Endodermal cell (in vitro differentiated cells): ENCODE data around the gene METTL25B. TPM values are rescaled to one million over a fixed set of nuclear protein-coding genes. Genes with fewer than 3 reads are reported as not detected.

Experiments used
- DNase-seq: peaks from one replicate; pipeline ENCODE4 v3.0.0-alpha.2; 2017
- H3K27ac ChIP-seq: 2 replicates; pipeline ENCODE4 v1.5.1; 2013; ENCODE audit warnings: mild to moderate bottlenecking, low read depth, low read length, moderate library complexity
- H3K27me3 ChIP-seq: 2 replicates; pipeline ENCODE4 v1.6.1; 2013; ENCODE audit warnings: mild to moderate bottlenecking, low read length, moderate library complexity; ENCODE audit not compliant: insufficient read depth, control insufficient read depth, poor library complexity, severe bottlenecking
- H3K36me3 ChIP-seq: 2 replicates; pipeline ENCODE4 v1.7.0; 2013; ENCODE audit warnings: mild to moderate bottlenecking, low read length, moderate library complexity; ENCODE audit not compliant: control insufficient read depth, insufficient read depth
- H3K4me1 ChIP-seq: one replicate; pipeline ENCODE4 v1.7.0; 2013; ENCODE audit warnings: low read length; ENCODE audit not compliant: control insufficient read depth, insufficient read depth
- H3K4me3 ChIP-seq: 2 replicates; pipeline ENCODE4 v1.5.1; 2013; ENCODE audit warnings: mild to moderate bottlenecking, low read length, moderate library complexity
- H3K9ac ChIP-seq: 2 replicates; pipeline ENCODE4 v1.6.1; 2013; ENCODE audit warnings: mild to moderate bottlenecking, low read length, moderate library complexity; ENCODE audit not compliant: poor library complexity, severe bottlenecking; ENCODE audit errors: extremely low read depth
- H3K9me3 ChIP-seq: 2 replicates; pipeline ENCODE4 v1.6.1; 2013; ENCODE audit warnings: mild to moderate bottlenecking, low read length, moderate library complexity; ENCODE audit not compliant: control insufficient read depth
- H3K27ac Mint-ChIP-seq: 2 replicates; pipeline ENCODE4 v1.8.0; 2020; ENCODE audit warnings: mixed read lengths
- H3K27me3 Mint-ChIP-seq: 2 replicates; pipeline ENCODE4 v1.8.0; 2021; ENCODE audit warnings: mild to moderate bottlenecking, mixed read lengths; ENCODE audit not compliant: insufficient read depth
- H3K36me3 Mint-ChIP-seq: 2 replicates; pipeline ENCODE4 v1.8.0; 2020; ENCODE audit warnings: low read depth, mixed read lengths
- H3K4me1 Mint-ChIP-seq: 2 replicates; pipeline ENCODE4 v1.8.0; 2020; ENCODE audit warnings: mixed read lengths
- H3K4me3 Mint-ChIP-seq: 2 replicates; pipeline ENCODE4 v1.8.0; 2020; ENCODE audit warnings: mild to moderate bottlenecking, moderate library complexity, mixed read lengths
- H3K9me3 Mint-ChIP-seq: 2 replicates; pipeline ENCODE4 v1.8.0; 2020; ENCODE audit warnings: mild to moderate bottlenecking, mixed read lengths
- CTCF ChIP-seq: fragments of 200-600 bp; sonication (generic); conservative IDR thresholded peaks from 2 replicates; pipeline ENCODE4 v1.5.0; 2021; ENCODE audit warnings: antibody characterized with exemption, mild to moderate bottlenecking
- WGBS, 2 experiments: methylation state at CpG; one replicate each; pipeline versions ENCODE4 v1.1.5 to v1.1.7; 2013; ENCODE audit warnings: missing lambda C conversion rate in 2 of 2, mixed read lengths in 1 of 2; ENCODE audit not compliant: insufficient coverage in 1 of 2, insufficient read length in 1 of 2; 5-methylcytosine and 5-hydroxymethylcytosine counted together
- total RNA-seq, 2 donors: library from RNA; stranded (reverse); fragmentation: NEBNext Ultra II Directional in 1 of 2; extraction: Animal tissue kit (Norgen Biotek cat#: 25700) in 1 of 2; gene quantifications; 2 replicates in 1 of 2; 3 replicates in 1 of 2; pipeline ENCODE4 v1.2.1, GENCODE V29; 2021

The METTL25B gene
- total RNA-seq, 2 donors from 2014 or later: 25.9 to 35.5 TPM

GRCh38 chr1:156742017-156742416, 13.7 kb downstream of the METTL25B start:
- no peak for TF ChIP-seq CTCF
- Mint-ChIP-seq H3K9me3 (no peaks in the 10 kb centered on the region), H3K27me3 (no peaks in the 10 kb centered on the region), H3K27ac (peak overlapping the region; percentile 94), H3K4me3 (peak overlapping the region; percentile 96), H3K4me1 (peaks cover 40% of the 10 kb centered on the region), H3K36me3 (peaks cover 49% of the 10 kb centered on the region)
- H3K4me1 ChIP-seq: peaks cover 14% of the 10 kb centered on the region
- no peaks in the 10 kb centered on the region for H3K27me3 ChIP-seq
- 93 to 100% methylated on average over 1 to 3 of the region's 3 CpGs for WGBS, 2 experiments
- peak overlapping the region; percentile 57 for H3K4me3 ChIP-seq
- H3K9me3 ChIP-seq: no peaks in the 10 kb centered on the region
- peaks cover 69% of the 10 kb centered on the region for H3K36me3 ChIP-seq
- H3K9ac ChIP-seq: peak overlapping the region; percentile 17
- DNase-seq: no peak
- peak overlapping the region; percentile 21 for H3K27ac ChIP-seq

DNA sequence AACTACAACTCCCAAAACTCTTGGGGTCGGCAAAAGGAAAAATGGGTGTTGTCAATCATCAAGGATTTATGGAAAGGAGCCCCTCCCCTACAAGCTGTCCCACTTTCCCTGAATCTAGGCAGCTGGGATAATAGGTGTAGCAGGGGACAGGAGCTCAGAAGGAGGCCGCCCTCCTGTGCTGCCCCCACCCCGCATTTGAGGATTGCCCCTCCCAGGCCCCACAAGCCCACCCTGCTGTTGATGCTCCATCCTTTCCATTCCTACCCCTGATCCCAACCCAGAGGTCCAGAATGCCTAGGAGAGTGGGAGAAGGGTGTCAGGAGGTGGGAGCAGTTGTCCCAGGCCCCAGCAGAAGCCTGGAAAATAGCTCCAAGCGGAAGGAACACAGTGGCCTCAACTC, 14.5 kb downstream of the METTL25B start:
- no peak for DNase-seq
- Mint-ChIP-seq H3K36me3 (peaks cover 43% of the 10 kb centered on the region), H3K4me3 (no peak overlapping the region), H3K4me1 (peaks cover 46% of the 10 kb centered on the region), H3K27me3 (no peaks in the 10 kb centered on the region), H3K9me3 (no peaks in the 10 kb centered on the region), H3K27ac (peak overlapping the region; percentile 94)
- Histone ChIP-seq H3K27ac (no peak overlapping the region), H3K9me3 (no peaks in the 10 kb centered on the region), H3K4me3 (no peak overlapping the region), H3K4me1 (peaks cover 20% of the 10 kb centered on the region), H3K9ac (no peak overlapping the region), H3K36me3 (peaks cover 61% of the 10 kb centered on the region), H3K27me3 (no peaks in the 10 kb centered on the region)
- TF ChIP-seq CTCF: no peak
- WGBS, 2 experiments: 90 to 100% methylated on average over 1 to 4 of the region's 4 CpGs

DNA sequence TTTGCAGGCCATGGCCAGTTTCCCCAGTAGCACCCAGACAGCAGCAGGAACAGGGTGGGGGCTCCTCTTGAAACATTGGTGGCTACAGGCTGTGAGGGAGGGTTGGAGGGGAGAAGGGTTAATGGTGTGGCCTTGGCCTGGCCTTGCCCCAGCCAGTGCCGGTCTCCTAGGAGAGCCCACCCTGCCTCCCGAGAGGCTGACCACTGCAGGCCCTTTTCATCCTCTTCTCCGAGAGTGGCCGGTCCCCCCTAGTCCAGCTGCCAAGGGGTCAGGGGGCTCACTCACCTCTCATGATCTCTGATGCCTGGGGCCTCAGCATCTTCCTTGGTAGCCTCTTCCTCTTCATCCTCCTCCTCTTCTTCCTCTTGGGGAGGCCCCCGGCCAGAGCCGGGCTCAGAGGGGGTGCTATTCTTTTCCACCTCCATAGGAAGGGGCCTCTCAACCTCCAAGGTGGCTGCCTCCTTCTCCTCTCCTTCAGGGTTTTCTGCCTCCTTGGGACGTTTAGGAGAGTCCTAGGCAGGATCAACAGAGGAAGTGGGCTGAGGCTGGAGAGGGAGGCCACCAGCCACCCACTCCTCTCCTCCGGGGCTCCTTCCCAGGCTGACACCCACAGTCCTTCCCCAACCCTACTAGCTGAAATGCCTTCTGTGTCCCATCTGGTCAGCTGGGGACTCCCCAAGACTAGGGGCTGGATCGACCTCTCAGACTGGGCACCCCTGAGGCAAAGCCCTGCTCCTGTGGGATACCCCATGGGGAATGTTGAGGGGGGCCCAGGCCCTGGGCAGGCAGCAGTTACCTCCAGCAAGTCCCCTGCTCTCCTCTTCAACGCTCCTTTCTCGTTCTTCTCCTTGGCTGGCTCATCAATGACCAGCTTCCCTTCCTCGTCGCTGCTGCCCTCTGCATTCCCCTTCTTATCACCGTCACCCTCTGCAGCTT, 15.4 kb downstream of the METTL25B start:
- no peak for TF ChIP-seq CTCF
- no peaks in the 10 kb centered on the region for H3K27me3 ChIP-seq
- Mint-ChIP-seq H3K9me3 (no peaks in the 10 kb centered on the region), H3K27me3 (no peaks in the 10 kb centered on the region), H3K27ac (peak overlapping the region; percentile 68), H3K4me1 (peaks cover 54% of the 10 kb centered on the region), H3K4me3 (no peak overlapping the region), H3K36me3 (peaks cover 38% of the 10 kb centered on the region)
- no peak overlapping the region for H3K4me3 ChIP-seq
- no peak for DNase-seq
- H3K36me3 ChIP-seq: peaks cover 58% of the 10 kb centered on the region
- H3K4me1 ChIP-seq: peaks cover 28% of the 10 kb centered on the region
- 96 to 100% methylated on average over 7 to 14 of the region's 14 CpGs for WGBS, 2 experiments
- no peak overlapping the region for H3K27ac ChIP-seq
- H3K9me3 ChIP-seq: no peaks in the 10 kb centered on the region
- H3K9ac ChIP-seq: no peak overlapping the region
